IMR-90 (cell line): ENCODE results near the gene NDUFAF8. TPM values are rescaled to one million over a fixed set of nuclear protein-coding genes. Genes with fewer than 3 reads are reported as not detected.
A peak's percentile ranks its signal among the peaks of the same experiment; 100 is the strongest.

Source experiments
- ATAC-seq: fragments of 200-7000 bp; cut with Tn5 transposase; 2 replicates; pipeline ENCODE4 v1.9.1; 2020; ENCODE audit warnings: low read depth, mild to moderate bottlenecking, moderate library complexity
- BruUV-seq: library from RNA; stranded (reverse); fragments of 400-500 nt; replicated peaks from 2 replicates; lab custom pipeline; 2021; lab: Mats Ljungman, UMichigan
- CTCF ChIA-PET: fragments of 300-600 bp; formaldehyde crosslinking; extraction: SDS; loops from one replicate; lab custom pipeline; 2021; ENCODE audit warnings: antibody characterized with exemption; lab: Yijun Ruan, JAX
- POLR2A ChIA-PET: fragments of 300-600 bp; sonication (Branson Sonifier 250); formaldehyde crosslinking; loops from one replicate; lab custom pipeline; 2022; ENCODE audit warnings: antibody characterized with exemption; ENCODE audit not compliant: unreplicated experiment; lab: Charles Lee
- DNase-seq: peaks from one replicate; pipeline ENCODE4 v3.0.0; 2013
- H2AFZ ChIP-seq: replicated peaks from 2 replicates; pipeline ENCODE3; 2013; ENCODE audit warnings: low read length, mild to moderate bottlenecking; ENCODE audit not compliant: poor library complexity
- H2AK5ac ChIP-seq: 2 replicates; pipeline ENCODE4 v1.6.1; 2013; ENCODE audit warnings: low read depth, low read length, inconsistent platforms
- H2AK9ac ChIP-seq: replicated peaks from 2 replicates; pipeline ENCODE3; 2013; ENCODE audit warnings: mild to moderate bottlenecking, low read depth, low read length, moderate library complexity; ENCODE audit not compliant: poor library complexity
- H2BK120ac ChIP-seq: 2 replicates; pipeline ENCODE4 v1.6.1; 2013; ENCODE audit warnings: low read depth, low read length, inconsistent platforms
- H2BK15ac ChIP-seq: 3 replicates; pipeline ENCODE4 v1.6.1; 2013; ENCODE audit warnings: low read depth, low read length, inconsistent platforms
- H2BK20ac ChIP-seq: 2 replicates; pipeline ENCODE4 v1.6.1; 2013; ENCODE audit warnings: low read depth, mild to moderate bottlenecking, inconsistent platforms, low read length, moderate library complexity
- H2BK5ac ChIP-seq: 2 replicates; pipeline ENCODE4 v1.6.1; 2013; ENCODE audit warnings: mild to moderate bottlenecking, low read depth, low read length, inconsistent platforms; ENCODE audit not compliant: poor library complexity, severe bottlenecking
- H3K14ac ChIP-seq: replicated peaks from 2 replicates; pipeline ENCODE4 v1.6.1; 2013; ENCODE audit warnings: low read depth, low read length, inconsistent platforms
- H3K18ac ChIP-seq: 2 replicates; pipeline ENCODE4 v1.6.1; 2013; ENCODE audit warnings: low read depth, low read length, control low read depth
- H3K23ac ChIP-seq: 2 replicates; pipeline ENCODE4 v1.6.1; 2013; ENCODE audit warnings: low read depth, low read length, inconsistent platforms
- H3K27ac ChIP-seq: 2 replicates; pipeline ENCODE4 v1.5.1; 2013; ENCODE audit warnings: mild to moderate bottlenecking, control low read depth, low read length; ENCODE audit not compliant: insufficient read depth
- H3K27me3 ChIP-seq: 2 replicates; pipeline ENCODE4 v1.6.1; 2013; ENCODE audit warnings: low read length; ENCODE audit not compliant: control insufficient read depth, insufficient read depth
- H3K36me3 ChIP-seq: 2 replicates; pipeline ENCODE4 v1.6.1; 2013; ENCODE audit warnings: low read length, mixed read lengths; ENCODE audit not compliant: control insufficient read depth, insufficient read depth
- H3K4ac ChIP-seq: 2 replicates; pipeline ENCODE4 v1.6.1; 2013; ENCODE audit warnings: low read depth, low read length, inconsistent platforms
- H3K4me1 ChIP-seq: 2 replicates; pipeline ENCODE4 v1.6.1; 2013; ENCODE audit warnings: low read length, mixed read lengths; ENCODE audit not compliant: control insufficient read depth, insufficient read depth
- H3K4me2 ChIP-seq: 2 replicates; pipeline ENCODE4 v1.6.1; 2013; ENCODE audit warnings: low read depth, mild to moderate bottlenecking, control low read depth, low read length, moderate library complexity
- H3K4me3 ChIP-seq: 2 replicates; pipeline ENCODE4 v1.5.1; 2013; ENCODE audit warnings: low read depth, mild to moderate bottlenecking, control low read depth, low read length, moderate library complexity; ENCODE audit not compliant: insufficient read depth
- H3K56ac ChIP-seq: 2 replicates; pipeline ENCODE4 v1.6.1; 2013; ENCODE audit warnings: low read length, inconsistent platforms; ENCODE audit not compliant: insufficient read depth; ENCODE audit errors: extremely low read depth
- H3K79me1 ChIP-seq, 2 experiments: 2 replicates each; pipeline ENCODE4 v1.6.1; 2013; ENCODE audit warnings: low read length in 2 of 2, inconsistent platforms in 1 of 2, low read depth in 1 of 2
- H3K9ac ChIP-seq: 2 replicates; pipeline ENCODE4 v1.6.1; 2013; ENCODE audit warnings: low read depth, low read length, control low read depth
- H3K9me1 ChIP-seq: 2 replicates; pipeline ENCODE4 v1.6.1; 2013; ENCODE audit warnings: low read length, inconsistent platforms; ENCODE audit not compliant: insufficient read depth
- H3K9me3 ChIP-seq: 2 replicates; pipeline ENCODE4 v1.6.1; 2013; ENCODE audit warnings: low read length; ENCODE audit not compliant: control insufficient read depth, insufficient read depth
- H4K20me1 ChIP-seq: 2 replicates; pipeline ENCODE4 v1.6.1; 2013; ENCODE audit warnings: low read length, inconsistent platforms; ENCODE audit not compliant: insufficient read depth
- H4K5ac ChIP-seq: 2 replicates; pipeline ENCODE4 v1.6.1; 2013; ENCODE audit warnings: mild to moderate bottlenecking, low read depth, low read length, control low read depth
- H4K8ac ChIP-seq, 2 experiments: 2 replicates each; pipeline ENCODE4 v1.6.1; 2013; ENCODE audit warnings: low read depth in 2 of 2, low read length in 2 of 2, control low read depth in 1 of 2, inconsistent platforms in 1 of 2
- H4K91ac ChIP-seq: 2 replicates; pipeline ENCODE4 v1.6.1; 2013; ENCODE audit warnings: low read depth, low read length, inconsistent platforms; ENCODE audit not compliant: insufficient read depth
- CEBPB ChIP-seq: IDR thresholded peaks from 2 replicates; pipeline ENCODE4 v1.6.1; 2012; ENCODE audit warnings: low read depth, low read length, improper control_type of control experiment
- CHD1 ChIP-seq: IDR thresholded peaks from 2 replicates; pipeline ENCODE4 v1.6.1; 2012; ENCODE audit warnings: low read depth, low read length, improper control_type of control experiment
- ELK1 ChIP-seq: fragments of 150-350 bp; IDR thresholded peaks from 2 replicates; pipeline ENCODE4 v1.6.1; 2016; ENCODE audit warnings: low read depth, mild to moderate bottlenecking, low read length, moderate library complexity, borderline replicate concordance
- FOS ChIP-seq: fragments of 150-350 bp; IDR thresholded peaks from 2 replicates; pipeline ENCODE4 v1.6.1; 2016; ENCODE audit warnings: low read depth, low read length
- MAZ ChIP-seq: IDR thresholded peaks from 2 replicates; pipeline ENCODE4 v1.6.1; 2012; ENCODE audit warnings: low read depth, mild to moderate bottlenecking, low read length, improper control_type of control experiment, moderate library complexity, borderline replicate concordance
- POLR2A ChIP-seq: IDR thresholded peaks from 2 replicates; pipeline ENCODE4 v1.6.1; 2012; ENCODE audit warnings: mild to moderate bottlenecking, low read depth, low read length
- RCOR1 ChIP-seq: IDR thresholded peaks from 2 replicates; pipeline ENCODE4 v1.6.1; 2012; ENCODE audit warnings: mild to moderate bottlenecking, low read length, improper control_type of control experiment; ENCODE audit not compliant: insufficient replicate concordance
- RFX5 ChIP-seq: IDR thresholded peaks from 2 replicates; pipeline ENCODE4 v1.8.0; 2012; ENCODE audit warnings: low read depth, mild to moderate bottlenecking, low read length, moderate library complexity
- WGBS, 2 experiments: methylation state at CpG; one replicate each; pipeline versions ENCODE4 v1.1.5 to v1.1.7; 2013; ENCODE audit warnings: missing lambda C conversion rate in 2 of 2; ENCODE audit not compliant: insufficient read length in 1 of 2; ENCODE audit errors: extremely low coverage in 2 of 2; 5-methylcytosine and 5-hydroxymethylcytosine counted together
- dilution Hi-C: fragments of 300-500 bp; cut with HindIII; formaldehyde crosslinking; loops from one replicate; pipeline ENCODE4 v1.14.3; 2018; ENCODE audit warnings: low sequenced_read_pairs; ENCODE audit not compliant: unreplicated experiment
- in situ Hi-C: fragments of 300-500 bp; cut with MboI; formaldehyde crosslinking; loops from 3 replicates; pipeline ENCODE4 v1.14.3; 2019; ENCODE audit warnings: low sequenced_read_pairs, inconsistent platforms, mixed read lengths
- intact Hi-C: fragments of 100-400 bp; cut with micrococcal nuclease; formaldehyde crosslinking; loops from 2 replicates; pipeline ENCODE4 v1.10.0; 2022
- polyA plus RNA-seq, 3 experiments: library from polyadenylated mRNA; depleted of rRNA; stranded (reverse); fragments of >200 nt; gene quantifications; 2 replicates each; pipeline ENCODE4 v1.2.3, GENCODE V29; 2012; ENCODE audit warnings: low replicate concordance in 1 of 3
- total RNA-seq: library from RNA; depleted of rRNA; stranded (reverse); fragments of >200 nt; gene quantifications from 2 replicates; pipeline ENCODE4 v1.2.3, GENCODE V29; 2012
- TF ChIP-seq, protein P1 (sequence below): fragments of 150-350 bp; IDR thresholded peaks from 2 replicates; pipeline ENCODE4 v1.6.1; 2017; ENCODE audit warnings: mild to moderate bottlenecking, antibody characterized with exemption, low read length, low read depth

Gene NDUFAF8
- total and polyA plus RNA-seq, 2 of the 4 experiments (the other 2 are of a cell fraction): 11.1 to 65.0 TPM

DNA sequence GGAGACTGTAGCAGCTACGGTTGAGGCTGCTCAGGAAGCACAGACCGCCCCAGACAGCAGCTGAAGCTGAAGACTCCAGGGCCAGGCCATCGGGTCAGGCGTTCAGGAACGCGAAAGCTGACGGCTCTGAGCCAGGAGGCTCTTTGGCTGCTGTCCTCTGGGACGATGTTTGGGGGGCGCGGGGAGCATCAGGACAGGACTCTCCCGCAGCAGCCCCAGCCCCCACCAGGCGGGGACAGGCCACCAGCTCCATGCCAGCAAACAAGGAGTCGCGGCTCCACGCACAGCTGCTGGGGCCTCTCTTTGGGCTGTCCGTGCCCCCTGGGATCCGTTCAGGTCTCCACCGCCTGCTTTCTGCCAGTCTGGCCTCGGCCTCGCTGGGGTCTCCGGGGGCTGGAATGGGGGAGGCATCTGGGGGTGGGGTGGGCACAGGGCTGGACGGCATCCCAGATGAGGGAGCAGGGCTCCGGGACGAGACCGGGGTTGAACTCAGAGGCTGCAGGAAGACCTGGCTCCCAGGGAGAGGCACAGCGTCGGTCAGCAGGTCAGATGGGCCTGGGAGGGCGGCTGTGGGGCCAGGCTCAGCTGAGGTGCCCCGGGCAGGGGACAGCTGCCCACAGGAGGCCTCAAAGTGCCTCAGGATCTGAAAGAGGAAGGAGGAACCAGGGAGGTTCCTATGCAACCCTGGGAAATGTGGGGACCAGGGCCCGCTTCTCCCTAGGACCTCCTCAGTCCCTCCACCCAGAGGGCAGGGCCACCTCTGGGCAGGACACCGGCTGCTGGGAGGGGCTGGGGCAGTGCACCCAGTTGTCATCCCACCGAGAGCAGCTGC is 10.1 kb upstream of the NDUFAF8 start (continued):
- no peak for TF ChIP-seq CEBPB

DNA sequence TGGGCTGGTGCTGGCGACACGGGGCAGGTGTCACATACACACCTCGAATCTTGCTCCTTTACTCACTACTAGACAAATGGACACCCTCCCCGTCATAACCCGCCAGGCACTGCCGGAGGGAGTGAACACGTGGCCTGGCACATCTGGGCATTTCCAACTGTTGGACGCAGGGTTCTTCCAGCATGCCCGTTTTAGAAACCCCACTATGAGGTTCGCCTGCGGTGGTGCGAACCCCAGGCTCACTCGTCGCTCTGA is 9.5 kb upstream of the NDUFAF8 start:
- Histone ChIP-seq H3K27ac (no peak overlapping the region), H3K23ac (no peak overlapping the region), H2AFZ (no peak overlapping the region), H3K9me3 (peaks cover 3% of the 10 kb centered on the region; the same call in 1 of the 2 replicates), H2AK9ac (peak overlapping the region; percentile 24), H3K36me3 (peaks cover 39% of the 10 kb centered on the region), H4K5ac (no peak overlapping the region), H3K14ac (no peak overlapping the region), H2BK120ac (no peak overlapping the region), H4K8ac (no peak overlapping the region), H2BK15ac (no peak overlapping the region), H3K56ac (no peak overlapping the region), H2BK5ac (no peak overlapping the region), H3K9ac (no peak overlapping the region), H3K4me3 (no peak overlapping the region), H3K79me1 (peaks cover 1 to 14% of the 10 kb centered on the region in 2 experiments; a peak in 3 of 4 replicates), H3K4me1 (no peaks in the 10 kb centered on the region), H3K27me3 (no peaks in the 10 kb centered on the region), H2AK5ac (no peak overlapping the region), H3K18ac (no peak overlapping the region), H3K4me2 (no peak overlapping the region), H3K4ac (no peak overlapping the region), H3K9me1 (no peaks in the 10 kb centered on the region), H4K20me1 (peaks cover 13% of the 10 kb centered on the region), H4K91ac (no peak overlapping the region), H2BK20ac (no peak overlapping the region)
- CTCF ChIA-PET: no interaction called here
- in situ Hi-C loops (no loop called here), intact Hi-C loops (no loop called here), dilution Hi-C loops (no loop called here)
- DNase-seq: no peak
- no TSS peak for BruUV-seq
- 89% methylated on average over 13 of the region's 14 CpGs; no CpG with 5 or more reads in 1 of the 2 experiments for WGBS, 2 experiments
- TF ChIP-seq, protein P1, sequence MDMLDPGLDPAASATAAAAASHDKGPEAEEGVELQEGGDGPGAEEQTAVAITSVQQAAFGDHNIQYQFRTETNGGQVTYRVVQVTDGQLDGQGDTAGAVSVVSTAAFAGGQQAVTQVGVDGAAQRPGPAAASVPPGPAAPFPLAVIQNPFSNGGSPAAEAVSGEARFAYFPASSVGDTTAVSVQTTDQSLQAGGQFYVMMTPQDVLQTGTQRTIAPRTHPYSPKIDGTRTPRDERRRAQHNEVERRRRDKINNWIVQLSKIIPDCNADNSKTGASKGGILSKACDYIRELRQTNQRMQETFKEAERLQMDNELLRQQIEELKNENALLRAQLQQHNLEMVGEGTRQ: no peak
- TF ChIP-seq RFX5: no peak
- TF ChIP-seq ELK1: no peak
- TF ChIP-seq FOS: no peak
- no peak for TF ChIP-seq RCOR1
- no peak for TF ChIP-seq MAZ
- no peak for TF ChIP-seq CHD1
- TF ChIP-seq POLR2A: no peak
- ATAC-seq: no peak
- POLR2A ChIA-PET: no interaction called here
